Activated CD8-positive, alpha-beta memory T cell treated with anti-CD3 and anti-CD28 coated beads, Interleukin-2, amount 10 ng/mL, durations not matched to agents 7 days and 5 days (primary cell): ENCODE data around the gene AIG1. TPM values are rescaled to one million over a fixed set of nuclear protein-coding genes. Genes with fewer than 3 reads are reported as not detected.
"Not testable (repeated sequence)": the region's sequence is repeated elsewhere in the genome, so short reads cannot be mapped to it uniquely, and the experiment has no call there.

Experiments used
- ATAC-seq: fragments of 150-1000 bp; cut with Tn5 transposase; one replicate; pipeline ENCODE4 v1.10.0; 2021; ENCODE audit warnings: moderate library complexity
- CTCF ChIA-PET: fragments of 350-600 bp; sonication (Branson Sonifier 250); formaldehyde crosslinking; loops from one replicate; lab custom pipeline; 2021; ENCODE audit warnings: antibody characterized with exemption; lab: Charles Lee
- DNase-seq: peaks from one replicate; pipeline ENCODE4 v3.0.0-alpha.2; 2020
- H3K27ac Mint-ChIP-seq: one replicate; pipeline ENCODE4 v1.8.0; 2021; ENCODE audit warnings: mild to moderate bottlenecking, mixed read lengths
- H3K27me3 Mint-ChIP-seq: one replicate; pipeline ENCODE4 v1.8.0; 2021; ENCODE audit warnings: mixed read lengths
- H3K36me3 Mint-ChIP-seq: one replicate; pipeline ENCODE4 v1.8.0; 2021; ENCODE audit warnings: mild to moderate bottlenecking, mixed read lengths
- H3K4me1 Mint-ChIP-seq: one replicate; pipeline ENCODE4 v1.8.0; 2021; ENCODE audit warnings: mixed read lengths
- H3K4me3 Mint-ChIP-seq: one replicate; pipeline ENCODE4 v1.8.0; 2021; ENCODE audit warnings: mild to moderate bottlenecking, moderate library complexity, mixed read lengths
- H3K9me3 Mint-ChIP-seq: one replicate; pipeline ENCODE4 v1.8.0; 2022; ENCODE audit warnings: low read depth, mixed read lengths
- total RNA-seq, 2 experiments: library from RNA; stranded (reverse); gene quantifications; one replicate each; pipeline ENCODE4 v1.2.3, GENCODE V29; 2021

Gene AIG1
- total RNA-seq, 2 experiments from 2014 or later = 8.8 to 9.2 TPM

DNA sequence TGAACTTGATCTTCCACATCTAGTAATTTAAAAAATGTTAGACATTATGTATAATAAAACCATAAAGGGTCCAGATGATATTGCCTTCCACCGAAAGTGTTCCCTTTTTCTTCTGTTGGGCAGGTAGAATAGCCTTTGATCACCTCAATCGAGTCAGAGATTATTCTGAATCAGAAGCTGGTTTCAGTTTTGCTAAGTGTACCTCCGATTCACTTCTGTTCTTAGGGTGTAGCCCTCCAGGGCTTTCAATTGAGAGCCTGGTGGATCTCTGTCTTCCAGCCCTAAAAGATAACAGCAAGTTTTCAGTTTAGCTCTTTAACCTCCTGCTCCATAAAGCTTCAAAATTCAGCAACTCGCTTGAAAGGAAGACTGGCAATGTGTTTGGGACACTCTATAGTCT, 21.1 kb upstream of the AIG1 start:
- Mint-ChIP-seq H3K27ac (no peak overlapping the region), H3K4me3 (peak overlapping the region; percentile 30), H3K27me3 (peaks cover 30% of the 10 kb centered on the region), H3K4me1 (peaks cover 13% of the 10 kb centered on the region), H3K36me3 (peaks cover 2% of the 10 kb centered on the region), H3K9me3 (peaks cover 2% of the 10 kb centered on the region)
- DNase-seq (no peak), ATAC-seq (peak; percentile 89)
- CTCF ChIA-PET = interaction anchor here (1.3 kb wide), 1 partner anchor 20 kb away, joined by 4 read pairs; no protein-coding TSS in a partner anchor

DNA sequence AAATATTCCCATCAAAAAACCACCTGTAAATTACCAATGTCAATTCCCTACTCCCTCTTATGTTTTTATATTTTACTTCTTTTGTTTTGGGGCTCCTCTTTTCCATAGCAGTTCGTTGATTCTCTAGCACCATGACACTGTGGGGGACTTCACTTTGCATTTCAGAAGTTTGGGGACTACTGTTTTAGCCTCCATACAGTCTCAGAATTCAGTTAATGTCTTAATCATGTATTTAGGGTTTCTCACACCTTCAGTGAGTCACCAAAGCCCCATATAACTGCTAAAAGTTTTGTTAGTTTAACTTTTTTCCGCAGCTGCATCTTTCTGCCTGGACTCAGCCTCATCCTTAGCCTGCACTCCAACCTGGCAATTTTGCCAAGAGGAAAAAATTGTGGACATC, 20.7 kb upstream of the AIG1 start:
- H3K36me3 Mint-ChIP-seq = peaks cover 2% of the 10 kb centered on the region
- H3K27ac Mint-ChIP-seq = no peak overlapping the region
- H3K9me3 Mint-ChIP-seq = peaks cover 2% of the 10 kb centered on the region
- CTCF ChIA-PET = interaction anchor here (1.3 kb wide), 1 partner anchor 20 kb away, joined by 4 read pairs; no protein-coding TSS in a partner anchor
- DNase-seq (no peak), ATAC-seq (no peak)
- peaks cover 30% of the 10 kb centered on the region for H3K27me3 Mint-ChIP-seq
- H3K4me3 Mint-ChIP-seq = peak overlapping the region; percentile 30
- peaks cover 13% of the 10 kb centered on the region for H3K4me1 Mint-ChIP-seq

DNA sequence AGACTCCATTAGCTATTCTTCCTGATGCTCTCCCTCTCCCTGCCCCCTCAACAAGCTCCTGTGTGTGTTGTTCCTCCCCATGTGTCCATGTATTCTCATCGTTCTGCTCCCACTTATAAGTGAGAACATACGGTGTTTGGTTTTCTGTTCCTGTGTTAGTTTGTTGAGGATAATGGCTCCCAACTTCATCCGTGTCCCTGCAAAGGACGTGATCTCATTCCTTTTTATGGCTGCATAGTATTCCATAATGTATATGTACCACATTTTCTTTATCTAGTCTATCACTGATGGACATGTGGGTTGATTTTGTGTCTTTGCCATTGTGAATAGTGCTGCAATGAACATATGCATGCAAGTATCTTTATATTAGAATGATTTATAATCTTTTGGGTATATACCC, 16.3 kb upstream of the AIG1 start:
- H3K4me3 Mint-ChIP-seq, H3K9me3 Mint-ChIP-seq, H3K36me3 Mint-ChIP-seq, DNase-seq, H3K27ac Mint-ChIP-seq, CTCF ChIA-PET, ATAC-seq: not testable (repeated sequence)
- peaks cover 40% of the 10 kb centered on the region for H3K27me3 Mint-ChIP-seq
- H3K4me1 Mint-ChIP-seq = peaks cover 10% of the 10 kb centered on the region

GRCh38 chr6:143049611-143050010, 11.1 kb upstream of the AIG1 start:
- Mint-ChIP-seq H3K27me3 (peaks cover 31% of the 10 kb centered on the region), H3K36me3 (peaks cover 1% of the 10 kb centered on the region), H3K4me1 (peaks cover 7% of the 10 kb centered on the region), H3K9me3 (no peaks in the 10 kb centered on the region), H3K27ac (no peak overlapping the region), H3K4me3 (no peak overlapping the region)
- no peak for ATAC-seq
- no peak for DNase-seq
- CTCF ChIA-PET = no interaction called here

GRCh38 chr6:143050509-143050908, 10.2 kb upstream of the AIG1 start:
- H3K36me3 Mint-ChIP-seq = no peaks in the 10 kb centered on the region
- no peak overlapping the region for H3K27ac Mint-ChIP-seq
- H3K4me1 Mint-ChIP-seq = peaks cover 7% of the 10 kb centered on the region
- H3K9me3 Mint-ChIP-seq = no peaks in the 10 kb centered on the region
- DNase-seq (no peak), ATAC-seq (no peak)
- peaks cover 26% of the 10 kb centered on the region for H3K27me3 Mint-ChIP-seq
- CTCF ChIA-PET = no interaction called here
- no peak overlapping the region for H3K4me3 Mint-ChIP-seq

DNA sequence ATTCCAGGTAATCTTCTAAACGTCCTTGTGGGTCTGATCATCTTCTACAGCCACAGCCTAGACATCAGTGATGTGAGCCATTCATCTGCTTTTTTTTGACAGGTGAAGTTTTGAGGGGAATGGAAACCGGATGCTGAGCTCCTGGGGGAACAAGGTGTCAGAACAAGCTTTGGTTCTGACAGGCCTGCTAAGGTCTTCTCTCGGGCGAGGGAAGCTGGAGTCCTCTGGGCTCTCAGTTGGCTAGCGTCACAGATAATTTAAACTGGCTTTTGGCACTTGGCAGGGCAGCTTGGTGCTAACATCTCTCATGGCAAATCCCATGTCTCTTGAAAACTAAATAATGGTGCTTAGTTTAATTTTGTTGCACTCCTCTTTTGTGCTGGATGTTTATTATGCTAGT, 8.4 kb upstream of the AIG1 start:
- ATAC-seq (no peak), DNase-seq (no peak)
- Mint-ChIP-seq H3K27ac (no peak overlapping the region), H3K4me3 (no peak overlapping the region), H3K4me1 (peaks cover 7% of the 10 kb centered on the region), H3K27me3 (peaks cover 11% of the 10 kb centered on the region), H3K9me3 (no peaks in the 10 kb centered on the region), H3K36me3 (no peaks in the 10 kb centered on the region)
- CTCF ChIA-PET = no interaction called here

- ATAC-seq = no peak
- Mint-ChIP-seq H3K9me3 (no peaks in the 10 kb centered on the region), H3K4me1 (peaks cover 8% of the 10 kb centered on the region), H3K4me3 (no peak overlapping the region), H3K36me3 (no peaks in the 10 kb centered on the region), H3K27me3 (peaks cover 2% of the 10 kb centered on the region), H3K27ac (no peak overlapping the region)
- CTCF ChIA-PET = no interaction called here
- no peak for DNase-seq
These were observed 6.8 kb upstream of the AIG1 start for GRCh38 chr6:143053856-143054255.

DNA sequence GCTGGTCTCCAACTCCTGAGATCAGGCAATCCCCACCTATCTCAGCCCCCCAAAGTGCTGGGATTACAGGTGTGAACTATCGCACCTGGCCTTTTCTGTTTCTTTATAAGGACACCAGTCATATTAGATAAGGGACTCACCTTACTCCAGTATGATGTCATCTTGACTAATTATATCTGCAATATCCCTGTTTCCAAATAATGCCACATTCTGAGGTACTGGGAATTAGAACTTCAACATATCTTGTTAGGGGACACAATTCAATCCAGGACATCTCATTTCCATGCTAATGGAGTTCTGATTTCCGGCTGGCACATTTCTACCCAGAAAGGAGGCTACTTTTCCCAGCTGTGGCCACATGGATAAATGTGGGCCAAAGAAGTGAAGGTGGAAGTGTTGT, 6.4 kb upstream of the AIG1 start:
- no peak overlapping the region for H3K27ac Mint-ChIP-seq
- DNase-seq (no peak), ATAC-seq (no peak)
- H3K4me1 Mint-ChIP-seq = peaks cover 11% of the 10 kb centered on the region
- H3K27me3 Mint-ChIP-seq = peaks cover 2% of the 10 kb centered on the region
- H3K36me3 Mint-ChIP-seq = no peaks in the 10 kb centered on the region
- H3K9me3 Mint-ChIP-seq = no peaks in the 10 kb centered on the region
- no peak overlapping the region for H3K4me3 Mint-ChIP-seq
- CTCF ChIA-PET = no interaction called here

DNA sequence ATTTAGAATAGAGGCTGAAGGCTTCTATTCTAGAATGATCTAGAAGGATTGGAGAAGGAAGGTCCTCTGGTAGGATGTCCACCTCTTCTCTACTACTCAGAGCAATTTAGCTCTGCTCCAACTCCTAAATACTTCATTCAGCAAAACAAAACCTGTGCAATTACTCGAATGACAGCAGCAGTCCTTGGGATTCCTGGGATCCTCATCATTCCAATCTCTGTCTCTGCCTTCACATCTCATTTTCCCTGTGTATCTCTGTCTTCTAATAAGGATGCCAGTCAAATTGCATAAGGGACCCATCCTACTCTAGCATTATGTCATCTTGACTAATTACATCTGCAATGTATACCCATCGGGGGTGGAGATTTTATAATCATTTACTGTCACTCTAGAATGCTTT, 5.5 kb upstream of the AIG1 start:
- Mint-ChIP-seq H3K4me3 (no peak overlapping the region), H3K27ac (no peak overlapping the region), H3K36me3 (no peaks in the 10 kb centered on the region), H3K9me3 (no peaks in the 10 kb centered on the region), H3K27me3 (peaks cover 2% of the 10 kb centered on the region), H3K4me1 (peaks cover 20% of the 10 kb centered on the region)
- ATAC-seq (no peak), DNase-seq (no peak)
- CTCF ChIA-PET = no interaction called here

GRCh38 chr6:143055891-143056290, 4.8 kb upstream of the AIG1 start:
- ATAC-seq = no peak
- CTCF ChIA-PET = no interaction called here
- no peak overlapping the region for H3K4me3 Mint-ChIP-seq

DNA sequence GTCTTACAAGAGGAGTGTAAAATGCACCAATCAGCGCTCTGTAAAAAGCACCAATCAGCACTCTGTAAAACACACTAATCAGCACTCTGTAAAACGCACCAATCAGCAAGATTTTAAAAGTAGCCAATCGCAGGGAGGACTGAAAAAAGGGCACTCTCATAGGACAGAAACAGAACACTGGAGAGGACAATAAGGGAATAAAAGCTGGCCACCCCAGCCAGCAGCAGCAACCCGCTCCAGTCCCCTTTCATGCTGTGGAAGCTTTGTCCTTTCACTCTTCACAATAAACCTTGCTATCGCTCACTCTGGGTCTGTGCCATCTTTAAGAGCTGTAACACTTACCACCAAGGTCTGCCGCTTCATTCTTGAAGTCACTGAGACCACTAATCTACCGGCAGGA, 1.7 kb upstream of the AIG1 start:
- Mint-ChIP-seq H3K4me1 (peaks cover 23% of the 10 kb centered on the region), H3K27ac (no peak overlapping the region), H3K36me3 (no peaks in the 10 kb centered on the region), H3K9me3 (no peaks in the 10 kb centered on the region), H3K27me3 (peaks cover under 1% of the 10 kb centered on the region), H3K4me3 (no peak overlapping the region)
- CTCF ChIA-PET = interaction anchor here (1.8 kb wide), 1 partner anchor 19 kb away, joined by 4 read pairs; no protein-coding TSS in a partner anchor
- DNase-seq (no peak), ATAC-seq (no peak)

More at GRCh38 chr6:143055891-143056290, 4.8 kb upstream of the AIG1 start:
- Mint-ChIP-seq H3K27ac (no peak overlapping the region), H3K9me3 (no peaks in the 10 kb centered on the region), H3K4me1 (peaks cover 20% of the 10 kb centered on the region), H3K27me3 (peaks cover 2% of the 10 kb centered on the region), H3K36me3 (no peaks in the 10 kb centered on the region)
- DNase-seq = no peak

GRCh38 chr6:143059663-143060353, 881 bp upstream of the AIG1 start:
- Mint-ChIP-seq H3K27ac (peak overlapping the region; percentile 90), H3K9me3 (no peaks in the 10 kb centered on the region), H3K27me3 (no peaks in the 10 kb centered on the region), H3K36me3 (peaks cover 1% of the 10 kb centered on the region), H3K4me1 (peaks cover 22% of the 10 kb centered on the region), H3K4me3 (peak overlapping the region; percentile 90)
- DNase-seq (peak; percentile 62), ATAC-seq (no peak)
- CTCF ChIA-PET = interaction anchor here (0.8 to 1.8 kb wide), 3 partner anchors 20 to 369 kb away, joined by 3 to 4 read pairs (median 4); no protein-coding TSS in a partner anchor

GRCh38 chr6:143060354-143060805, 309 bp upstream of the AIG1 start:
- Mint-ChIP-seq H3K27me3 (no peaks in the 10 kb centered on the region), H3K36me3 (peaks cover 1% of the 10 kb centered on the region), H3K4me3 (peak overlapping the region; percentile 90), H3K9me3 (no peaks in the 10 kb centered on the region), H3K27ac (peak overlapping the region; percentile 90), H3K4me1 (peaks cover 22% of the 10 kb centered on the region)
- ATAC-seq = peak; percentile 84
- CTCF ChIA-PET = interaction anchor here (0.7 to 1.8 kb wide), 5 partner anchors 21 to 586 kb away, joined by 3 to 4 read pairs (median 3); no protein-coding TSS in a partner anchor
- peak; percentile 89 for DNase-seq
